Astrocyte (in vitro differentiated cells and primary cell): ENCODE data around the gene PSMD1. TPM values are rescaled to one million over a fixed set of nuclear protein-coding genes. Genes with fewer than 3 reads are reported as not detected.

Source experiments
- DNase-seq: peaks from one replicate; pipeline ENCODE4 v3.0.0-alpha.2; 2010; ENCODE audit warnings: low read depth
- FAIRE-seq: peaks from 2 replicates; lab custom pipeline; 2011; peaks lifted over from hg19 to GRCh38; lab: Jason Lieb, UNC
- H2AFZ ChIP-seq: 2 replicates; pipeline ENCODE4 v1.6.0; 2012; ENCODE audit warnings: low read depth, low read length, inconsistent platforms
- H3K27ac ChIP-seq: 2 replicates; pipeline ENCODE4 v1.5.1; 2011; ENCODE audit warnings: low read depth, low read length, inconsistent platforms
- H3K27me3 ChIP-seq: 2 replicates; pipeline ENCODE4 v1.6.0; 2011; ENCODE audit warnings: low read length, inconsistent platforms; ENCODE audit not compliant: insufficient read depth
- H3K36me3 ChIP-seq: 2 replicates; pipeline ENCODE4 v1.5.1; 2011; ENCODE audit warnings: low read length, inconsistent platforms; ENCODE audit not compliant: insufficient read depth
- H3K4me1 ChIP-seq: 2 replicates; pipeline ENCODE4 v1.5.1; 2011; ENCODE audit warnings: low read length, inconsistent platforms; ENCODE audit not compliant: insufficient read depth
- H3K4me2 ChIP-seq: 2 replicates; pipeline ENCODE4 v1.6.0; 2012; ENCODE audit warnings: low read length, inconsistent platforms
- H3K4me3 ChIP-seq: 2 replicates; pipeline ENCODE4 v1.5.1; 2011; ENCODE audit warnings: low read depth, mild to moderate bottlenecking, low read length, inconsistent platforms; ENCODE audit not compliant: insufficient read depth
- H3K79me2 ChIP-seq: 2 replicates; pipeline ENCODE4 v1.6.0; 2012; ENCODE audit warnings: mild to moderate bottlenecking, low read length, inconsistent platforms; ENCODE audit not compliant: insufficient read depth
- H3K9ac ChIP-seq: 2 replicates; pipeline ENCODE4 v1.6.0; 2012; ENCODE audit warnings: mild to moderate bottlenecking, low read length, inconsistent platforms
- H3K9me3 ChIP-seq: 2 replicates; pipeline ENCODE4 v1.5.1; 2012; ENCODE audit warnings: low read depth, mild to moderate bottlenecking, low read length, inconsistent platforms; ENCODE audit not compliant: insufficient read depth
- H4K20me1 ChIP-seq: 2 replicates; pipeline ENCODE4 v1.6.0; 2012; ENCODE audit warnings: low read length, inconsistent platforms; ENCODE audit not compliant: insufficient read depth
- H3K27ac Mint-ChIP-seq: one replicate; pipeline ENCODE4 v1.8.0; 2021; ENCODE audit warnings: mild to moderate bottlenecking, mixed read lengths; ENCODE audit not compliant: unreplicated experiment
- H3K27me3 Mint-ChIP-seq: one replicate; pipeline ENCODE4 v1.8.0; 2021; ENCODE audit warnings: low read depth, mixed read lengths; ENCODE audit not compliant: unreplicated experiment
- H3K36me3 Mint-ChIP-seq: one replicate; pipeline ENCODE4 v1.8.0; 2021; ENCODE audit warnings: low read depth, mixed read lengths; ENCODE audit not compliant: unreplicated experiment
- H3K4me1 Mint-ChIP-seq: one replicate; pipeline ENCODE4 v1.8.0; 2021; ENCODE audit warnings: low read depth, mixed read lengths; ENCODE audit not compliant: unreplicated experiment
- H3K4me3 Mint-ChIP-seq: one replicate; pipeline ENCODE4 v1.8.0; 2021; ENCODE audit warnings: mild to moderate bottlenecking, moderate library complexity, mixed read lengths; ENCODE audit not compliant: unreplicated experiment
- H3K9me3 Mint-ChIP-seq: one replicate; pipeline ENCODE4 v1.8.0; 2021; ENCODE audit warnings: mild to moderate bottlenecking, mixed read lengths; ENCODE audit not compliant: unreplicated experiment
- CTCF ChIP-seq: IDR thresholded peaks from 2 replicates; pipeline ENCODE4 v1.5.1; 2011; ENCODE audit warnings: low read depth, mild to moderate bottlenecking, inconsistent platforms, low read length, moderate library complexity; ENCODE audit not compliant: insufficient read depth
- EZH2 ChIP-seq: IDR thresholded peaks from 2 replicates; pipeline ENCODE4 v1.6.1; 2012; ENCODE audit warnings: mild to moderate bottlenecking, low read length, inconsistent platforms; ENCODE audit not compliant: insufficient read depth
- total RNA-seq: library from RNA; stranded (reverse); gene quantifications from 2 replicates; pipeline ENCODE4 v1.2.1, GENCODE V29; 2021

PSMD1 gene
- total RNA-seq, 1 donor from 2014 or later: 151 TPM

GRCh38 chr2:231197706-231198290 is 141.1 kb downstream of the PSMD1 start:
- peak overlapping the region; percentile 97 for H3K4me2 ChIP-seq
- H3K9ac ChIP-seq: peak overlapping the region; percentile 86
- H3K4me3 ChIP-seq: peak overlapping the region; percentile 97
- H3K79me2 ChIP-seq: peaks cover 32% of the 10 kb centered on the region
- no peak for FAIRE-seq
- Mint-ChIP-seq H3K4me1 (peaks cover 18% of the 10 kb centered on the region), H3K27me3 (no peaks in the 10 kb centered on the region), H3K4me3 (peak overlapping the region; percentile 90), H3K36me3 (peaks cover 4% of the 10 kb centered on the region), H3K27ac (peak overlapping the region; percentile 34), H3K9me3 (peaks cover 5% of the 10 kb centered on the region)
- peak overlapping the region; percentile 77 for H3K27ac ChIP-seq
- peak overlapping the region; percentile 99 for H2AFZ ChIP-seq
- peaks cover 26% of the 10 kb centered on the region for H3K4me1 ChIP-seq
- no peak for DNase-seq
- no peaks in the 10 kb centered on the region for H3K36me3 ChIP-seq
- no peak for TF ChIP-seq EZH2
- no peak for TF ChIP-seq CTCF
- H3K9me3 ChIP-seq: no peaks in the 10 kb centered on the region
- H4K20me1 ChIP-seq: peaks cover 16% of the 10 kb centered on the region
- no peaks in the 10 kb centered on the region for H3K27me3 ChIP-seq

GRCh38 chr2:231198291-231199173 is 141.9 kb downstream of the PSMD1 start, which contains the start of gene ARMC9:
ARMC9 (plus strand) TSS chr2:231198631; CDS start chr2:231206239, 7,608 bp downstream.
- peaks cover 4% of the 10 kb centered on the region for H3K36me3 Mint-ChIP-seq
- Histone ChIP-seq H3K27ac (peak within 1 kb of the TSS; percentile 77), H3K79me2 (peaks cover 39% of the 10 kb centered on the region), H3K4me2 (peak within 1 kb of the TSS; percentile 97), H3K4me3 (peak within 1 kb of the TSS; percentile 97), H3K9ac (peak within 1 kb of the TSS; percentile 86), H3K4me1 (peaks cover 26% of the 10 kb centered on the region), H4K20me1 (peaks cover 23% of the 10 kb centered on the region), H3K36me3 (no peaks in the 10 kb centered on the region), H3K9me3 (no peaks in the 10 kb centered on the region), H2AFZ (peak within 1 kb of the TSS; percentile 99), H3K27me3 (no peaks in the 10 kb centered on the region)
- peak within 1 kb of the TSS; percentile 86 for H3K27ac Mint-ChIP-seq
- H3K4me1 Mint-ChIP-seq: peaks cover 18% of the 10 kb centered on the region
- FAIRE-seq (no peak), DNase-seq (peak; percentile 37)
- H3K27me3 Mint-ChIP-seq: no peaks in the 10 kb centered on the region
- peaks cover 7% of the 10 kb centered on the region for H3K9me3 Mint-ChIP-seq
- TF ChIP-seq EZH2 (no peak), CTCF (no peak)
- H3K4me3 Mint-ChIP-seq: peak within 1 kb of the TSS; percentile 94
